A549 (cell line): ENCODE data around the gene SYNPR. TPM values are rescaled to one million over a fixed set of nuclear protein-coding genes. Genes with fewer than 3 reads are reported as not detected.

Experiments
- ATAC-seq, 2 experiments: fragments of 200-7000 bp in 1 of 2; fragments of >200 bp in 1 of 2; cut with Nextera tagmentation in 1 of 2; cut with Tn5 transposase in 1 of 2; 3 replicates each; pipeline versions ENCODE4 v1.8.0 to v1.9.1; 2018 to 2020; ENCODE audit warnings: mild to moderate bottlenecking in 1 of 2, moderate library complexity in 1 of 2
- CTCF ChIA-PET: fragments of 300-600 bp; sonication (Branson Sonifier 250); formaldehyde crosslinking; extraction: SDS; loops from one replicate; lab custom pipeline; 2021; ENCODE audit warnings: antibody characterized with exemption, inconsistent platforms; lab: Yijun Ruan, JAX
- POLR2A ChIA-PET: fragments of 350-600 bp; formaldehyde crosslinking; extraction: SDS; loops from one replicate; lab custom pipeline; 2021; ENCODE audit warnings: antibody characterized with exemption, inconsistent platforms; lab: Yijun Ruan, JAX
- DNase-seq, 2 experiments: peaks; one replicate each; pipeline versions ENCODE4 v3.0.0 to v3.0.0-alpha.2; 2011 to 2016; ENCODE audit warnings: low read depth in 1 of 2, low spot score in 1 of 2
- FAIRE-seq: peaks from 2 replicates; lab custom pipeline; 2011; peaks lifted over from hg19 to GRCh38; lab: Jason Lieb, UNC
- H3K27ac ChIP-seq, 2 experiments: fragments of >200 bp; sonication (Bioruptor Twin); formaldehyde crosslinking; 3 replicates each; pipeline ENCODE4 v1.5.1; 2016 to 2017
- H3K4me1 ChIP-seq: fragments of >200 bp; sonication (Bioruptor Twin); formaldehyde crosslinking; 3 replicates; pipeline ENCODE4 v1.6.1; 2016
- H3K4me2 ChIP-seq: fragments of >200 bp; sonication (Bioruptor Twin); formaldehyde crosslinking; 3 replicates; pipeline ENCODE4 v1.6.1; 2016
- H3K4me3 ChIP-seq: fragments of >200 bp; sonication (Bioruptor Twin); formaldehyde crosslinking; 3 replicates; pipeline ENCODE4 v1.5.1; 2016
- H3K9me3 ChIP-seq: fragments of >200 bp; sonication (Bioruptor Twin); formaldehyde crosslinking; 3 replicates; pipeline ENCODE4 v1.6.1; 2016
- CBX8 ChIP-seq: fragments of 200-600 bp; sonication (generic); IDR thresholded peaks from 2 replicates; pipeline ENCODE4 v1.6.1; 2016
- EHF ChIP-seq: fragments of 250-450 bp; sonication (Bioruptor Pico); IDR thresholded peaks from 2 replicates; pipeline ENCODE4 v1.5.0; 2020; ENCODE audit warnings: mild to moderate bottlenecking
- FOSL2 ChIP-seq, 2 experiments: fragments of 450-650 bp in 1 of 2; fragments of >200 bp in 1 of 2; sonication (Bioruptor Twin) in 1 of 2; formaldehyde crosslinking; IDR thresholded peaks; 2 replicates each; pipeline versions ENCODE4 v1.5.0 to v1.6.1; 2016 to 2020; ENCODE audit warnings: mild to moderate bottlenecking in 1 of 2, moderate library complexity in 1 of 2
- GATA3 ChIP-seq: IDR thresholded peaks from 2 replicates; pipeline ENCODE4 v1.6.1; 2012; ENCODE audit warnings: borderline replicate concordance
- HEYL ChIP-seq: fragments of 250-450 bp; sonication (Bioruptor Pico); IDR thresholded peaks from 2 replicates; pipeline ENCODE4 v1.8.0; 2021; ENCODE audit warnings: mild to moderate bottlenecking, moderate library complexity
- JUN ChIP-seq, 2 experiments: fragments of >200 bp; sonication (Bioruptor Twin); formaldehyde crosslinking; IDR thresholded peaks; 2 replicates in 1 of 2; 3 replicates in 1 of 2; pipeline ENCODE4 v1.6.1; 2016 to 2017
- JUNB ChIP-seq: fragments of >200 bp; sonication (Bioruptor Twin); formaldehyde crosslinking; IDR thresholded peaks from 2 replicates; pipeline ENCODE4 v1.6.1; 2016
- KDM5A ChIP-seq: fragments of 200-600 bp; sonication (generic); IDR thresholded peaks from 2 replicates; pipeline ENCODE4 v1.6.1; 2016; ENCODE audit warnings: antibody characterized with exemption, mild to moderate bottlenecking
- MAFK ChIP-seq: fragments of 450-650 bp; IDR thresholded peaks from 2 replicates; pipeline ENCODE4 v1.6.1; 2014; ENCODE audit not compliant: partially characterized antibody
- MAZ ChIP-seq: fragments of 150-350 bp; IDR thresholded peaks from 2 replicates; pipeline ENCODE4 v1.6.1; 2014; ENCODE audit warnings: antibody characterized with exemption, low read depth, low read length, borderline replicate concordance
- POLR2AphosphoS2 ChIP-seq: conservative IDR thresholded peaks from 2 replicates; pipeline ENCODE4 v1.6.1; 2012; ENCODE audit warnings: low read length, improper control_type of control experiment, inconsistent platforms
- RAD21 ChIP-seq, 2 experiments: fragments of >200 bp in 1 of 2; sonication (Bioruptor Twin) in 1 of 2; formaldehyde crosslinking in 1 of 2; IDR thresholded peaks in 1 of 2; conservative IDR thresholded peaks in 1 of 2; 2 replicates in 1 of 2; 3 replicates in 1 of 2; pipeline ENCODE4 v1.6.1; 2012 to 2018; ENCODE audit warnings: inconsistent platforms in 1 of 2
- SMC3 ChIP-seq: fragments of >200 bp; sonication (Bioruptor Twin); formaldehyde crosslinking; IDR thresholded peaks from 3 replicates; pipeline ENCODE4 v1.6.1; 2018; ENCODE audit warnings: inconsistent platforms
- SREBF2 ChIP-seq: fragments of 450-650 bp; IDR thresholded peaks from 2 replicates; pipeline ENCODE4 v1.6.1; 2014; ENCODE audit warnings: mild to moderate bottlenecking, moderate library complexity
- ZC3H11A ChIP-seq: fragments of 450-650 bp; IDR thresholded peaks from 2 replicates; pipeline ENCODE4 v1.6.1; 2014; ENCODE audit warnings: antibody characterized with exemption, mild to moderate bottlenecking
- ZSCAN20 ChIP-seq: fragments of 250-450 bp; sonication (Bioruptor Pico); IDR thresholded peaks from 2 replicates; pipeline ENCODE4 v1.8.0; 2022; ENCODE audit warnings: mild to moderate bottlenecking, moderate library complexity
- polyA plus RNA-seq, 4 experiments: library from polyadenylated mRNA; depleted of rRNA in 3 of 4; stranded (reverse); fragments of >200 nt; fragmentation: RNase III in 1 of 4; extraction: RNeasy Plus Mini Kit Qiagen cat#74134 plus additional on column Dnase treatment in 1 of 4; gene quantifications; 2 replicates in 3 of 4; 3 replicates in 1 of 4; pipeline ENCODE4 v1.2.3, GENCODE V29; 2011 to 2017
- TF ChIP-seq, protein P1 (sequence below): fragments of 200-600 bp; sonication (generic); IDR thresholded peaks from 2 replicates; pipeline ENCODE4 v1.6.1; 2016; ENCODE audit warnings: antibody characterized with exemption, mild to moderate bottlenecking, moderate library complexity
- TF ChIP-seq, protein P2 (sequence below): IDR thresholded peaks from 2 replicates; pipeline ENCODE4 v1.6.1; 2012
- TF ChIP-seq, protein P3 (sequence below): fragments of >200 bp; sonication (Bioruptor Twin); formaldehyde crosslinking; IDR thresholded peaks from 3 replicates; pipeline ENCODE4 v1.6.1; 2016
- TF ChIP-seq, protein P4 (sequence below): fragments of 250-450 bp; sonication (Bioruptor Pico); IDR thresholded peaks from 2 replicates; pipeline ENCODE4 v1.5.0; 2020; ENCODE audit warnings: low read depth, mild to moderate bottlenecking, moderate library complexity
- TF ChIP-seq, protein P5 (sequence below): fragments of >200 bp; sonication (Bioruptor Twin); formaldehyde crosslinking; IDR thresholded peaks from 2 replicates; pipeline ENCODE4 v1.6.1; 2016
- TF ChIP-seq, protein P6 (sequence below): IDR thresholded peaks from 2 replicates; pipeline ENCODE4 v1.6.1; 2012; ENCODE audit warnings: low read depth, borderline replicate concordance
- TF ChIP-seq, protein P7 (sequence below): fragments of 250-450 bp; sonication (Bioruptor Pico); IDR thresholded peaks from 2 replicates; pipeline ENCODE4 v1.5.0; 2021; ENCODE audit warnings: mild to moderate bottlenecking, moderate library complexity, borderline replicate concordance

Gene SYNPR
- polyA plus RNA-seq, 2 of the 4 experiments (the other 2 are of a cell fraction) = not detected

DNA sequence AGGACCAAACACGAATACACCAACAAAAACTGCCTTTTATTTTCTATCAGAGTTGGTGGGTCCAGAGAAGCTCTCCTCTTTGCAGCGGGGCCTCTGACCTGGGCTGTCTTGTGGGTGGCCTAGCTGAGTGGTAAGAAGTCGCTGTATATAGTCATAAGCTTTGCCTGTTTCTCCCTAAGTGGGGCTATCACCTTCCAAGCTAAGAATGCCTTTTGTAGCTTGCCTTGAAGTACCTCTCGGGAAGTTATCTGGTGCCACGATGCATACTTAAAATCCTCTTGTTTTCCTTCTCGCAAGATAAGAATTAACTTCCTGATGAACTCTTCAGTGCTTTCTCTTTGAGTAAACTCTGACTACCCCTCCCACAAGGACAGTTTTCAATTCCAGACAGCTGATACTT lies 178.8 kb downstream of the SYNPR start (continued):
- TF ChIP-seq, protein P1, sequence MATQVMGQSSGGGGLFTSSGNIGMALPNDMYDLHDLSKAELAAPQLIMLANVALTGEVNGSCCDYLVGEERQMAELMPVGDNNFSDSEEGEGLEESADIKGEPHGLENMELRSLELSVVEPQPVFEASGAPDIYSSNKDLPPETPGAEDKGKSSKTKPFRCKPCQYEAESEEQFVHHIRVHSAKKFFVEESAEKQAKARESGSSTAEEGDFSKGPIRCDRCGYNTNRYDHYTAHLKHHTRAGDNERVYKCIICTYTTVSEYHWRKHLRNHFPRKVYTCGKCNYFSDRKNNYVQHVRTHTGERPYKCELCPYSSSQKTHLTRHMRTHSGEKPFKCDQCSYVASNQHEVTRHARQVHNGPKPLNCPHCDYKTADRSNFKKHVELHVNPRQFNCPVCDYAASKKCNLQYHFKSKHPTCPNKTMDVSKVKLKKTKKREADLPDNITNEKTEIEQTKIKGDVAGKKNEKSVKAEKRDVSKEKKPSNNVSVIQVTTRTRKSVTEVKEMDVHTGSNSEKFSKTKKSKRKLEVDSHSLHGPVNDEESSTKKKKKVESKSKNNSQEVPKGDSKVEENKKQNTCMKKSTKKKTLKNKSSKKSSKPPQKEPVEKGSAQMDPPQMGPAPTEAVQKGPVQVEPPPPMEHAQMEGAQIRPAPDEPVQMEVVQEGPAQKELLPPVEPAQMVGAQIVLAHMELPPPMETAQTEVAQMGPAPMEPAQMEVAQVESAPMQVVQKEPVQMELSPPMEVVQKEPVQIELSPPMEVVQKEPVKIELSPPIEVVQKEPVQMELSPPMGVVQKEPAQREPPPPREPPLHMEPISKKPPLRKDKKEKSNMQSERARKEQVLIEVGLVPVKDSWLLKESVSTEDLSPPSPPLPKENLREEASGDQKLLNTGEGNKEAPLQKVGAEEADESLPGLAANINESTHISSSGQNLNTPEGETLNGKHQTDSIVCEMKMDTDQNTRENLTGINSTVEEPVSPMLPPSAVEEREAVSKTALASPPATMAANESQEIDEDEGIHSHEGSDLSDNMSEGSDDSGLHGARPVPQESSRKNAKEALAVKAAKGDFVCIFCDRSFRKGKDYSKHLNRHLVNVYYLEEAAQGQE = no peak
- TF ChIP-seq HEYL (CRISPR knock-in tag) = no peak
- no peak for TF ChIP-seq POLR2AphosphoS2
- TF ChIP-seq, protein P2, sequence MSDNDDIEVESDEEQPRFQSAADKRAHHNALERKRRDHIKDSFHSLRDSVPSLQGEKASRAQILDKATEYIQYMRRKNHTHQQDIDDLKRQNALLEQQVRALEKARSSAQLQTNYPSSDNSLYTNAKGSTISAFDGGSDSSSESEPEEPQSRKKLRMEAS = no peak
- no peak for TF ChIP-seq JUN (IDR thresholded peaks at IDR 0.05)

DNA sequence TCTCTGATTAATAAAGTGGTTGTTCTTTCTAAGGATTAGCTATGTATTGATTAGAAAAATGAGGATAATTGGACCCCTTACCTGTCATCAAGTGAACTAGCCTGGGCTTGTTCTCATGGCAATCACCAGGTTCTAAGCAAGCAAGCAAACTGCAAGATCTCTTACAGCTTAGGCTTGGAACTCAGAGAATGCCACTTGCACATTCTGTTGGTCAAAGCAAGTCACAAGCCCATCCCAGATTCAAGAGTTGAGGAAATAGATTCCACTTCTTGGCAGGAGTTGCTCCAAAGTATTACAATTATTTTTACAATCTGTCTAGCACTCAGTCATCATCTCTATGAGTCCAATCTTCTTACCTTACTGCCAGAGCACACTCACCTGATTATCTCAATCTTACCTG lies 180.3 kb downstream of the SYNPR start:
- H3K4me1 ChIP-seq = no peaks in the 10 kb centered on the region
- FAIRE-seq = no peak
- no peak overlapping the region for H3K4me3 ChIP-seq
- H3K4me2 ChIP-seq = no peak overlapping the region
- no peaks in the 10 kb centered on the region for H3K9me3 ChIP-seq
- DNase-seq = no peak
- H3K27ac ChIP-seq = no peak overlapping the region
- no peak for ATAC-seq
- ChIA-PET CTCF (no interaction called here), POLR2A (no interaction called here)
- no peak for TF ChIP-seq EHF (CRISPR knock-in tag)
- TF ChIP-seq, protein P3, sequence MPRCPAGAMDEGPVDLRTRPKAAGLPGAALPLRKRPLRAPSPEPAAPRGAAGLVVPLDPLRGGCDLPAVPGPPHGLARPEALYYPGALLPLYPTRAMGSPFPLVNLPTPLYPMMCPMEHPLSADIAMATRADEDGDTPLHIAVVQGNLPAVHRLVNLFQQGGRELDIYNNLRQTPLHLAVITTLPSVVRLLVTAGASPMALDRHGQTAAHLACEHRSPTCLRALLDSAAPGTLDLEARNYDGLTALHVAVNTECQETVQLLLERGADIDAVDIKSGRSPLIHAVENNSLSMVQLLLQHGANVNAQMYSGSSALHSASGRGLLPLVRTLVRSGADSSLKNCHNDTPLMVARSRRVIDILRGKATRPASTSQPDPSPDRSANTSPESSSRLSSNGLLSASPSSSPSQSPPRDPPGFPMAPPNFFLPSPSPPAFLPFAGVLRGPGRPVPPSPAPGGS = no peak
- TF ChIP-seq, protein P4, sequence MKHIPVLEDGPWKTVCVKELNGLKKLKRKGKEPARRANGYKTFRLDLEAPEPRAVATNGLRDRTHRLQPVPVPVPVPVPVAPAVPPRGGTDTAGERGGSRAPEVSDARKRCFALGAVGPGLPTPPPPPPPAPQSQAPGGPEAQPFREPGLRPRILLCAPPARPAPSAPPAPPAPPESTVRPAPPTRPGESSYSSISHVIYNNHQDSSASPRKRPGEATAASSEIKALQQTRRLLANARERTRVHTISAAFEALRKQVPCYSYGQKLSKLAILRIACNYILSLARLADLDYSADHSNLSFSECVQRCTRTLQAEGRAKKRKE (CRISPR knock-in tag) = no peak
- TF ChIP-seq CBX8 = no peak
- no peak for TF ChIP-seq GATA3
- TF ChIP-seq, protein P5, sequence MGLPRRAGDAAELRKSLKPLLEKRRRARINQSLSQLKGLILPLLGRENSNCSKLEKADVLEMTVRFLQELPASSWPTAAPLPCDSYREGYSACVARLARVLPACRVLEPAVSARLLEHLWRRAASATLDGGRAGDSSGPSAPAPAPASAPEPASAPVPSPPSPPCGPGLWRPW = no peak
- TF ChIP-seq, protein P6, sequence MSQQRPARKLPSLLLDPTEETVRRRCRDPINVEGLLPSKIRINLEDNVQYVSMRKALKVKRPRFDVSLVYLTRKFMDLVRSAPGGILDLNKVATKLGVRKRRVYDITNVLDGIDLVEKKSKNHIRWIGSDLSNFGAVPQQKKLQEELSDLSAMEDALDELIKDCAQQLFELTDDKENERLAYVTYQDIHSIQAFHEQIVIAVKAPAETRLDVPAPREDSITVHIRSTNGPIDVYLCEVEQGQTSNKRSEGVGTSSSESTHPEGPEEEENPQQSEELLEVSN = no peak
- TF ChIP-seq SREBF2 = no peak
- TF ChIP-seq MAFK = no peak
- no peak for TF ChIP-seq HEYL (CRISPR knock-in tag)
- TF ChIP-seq, protein P7, sequence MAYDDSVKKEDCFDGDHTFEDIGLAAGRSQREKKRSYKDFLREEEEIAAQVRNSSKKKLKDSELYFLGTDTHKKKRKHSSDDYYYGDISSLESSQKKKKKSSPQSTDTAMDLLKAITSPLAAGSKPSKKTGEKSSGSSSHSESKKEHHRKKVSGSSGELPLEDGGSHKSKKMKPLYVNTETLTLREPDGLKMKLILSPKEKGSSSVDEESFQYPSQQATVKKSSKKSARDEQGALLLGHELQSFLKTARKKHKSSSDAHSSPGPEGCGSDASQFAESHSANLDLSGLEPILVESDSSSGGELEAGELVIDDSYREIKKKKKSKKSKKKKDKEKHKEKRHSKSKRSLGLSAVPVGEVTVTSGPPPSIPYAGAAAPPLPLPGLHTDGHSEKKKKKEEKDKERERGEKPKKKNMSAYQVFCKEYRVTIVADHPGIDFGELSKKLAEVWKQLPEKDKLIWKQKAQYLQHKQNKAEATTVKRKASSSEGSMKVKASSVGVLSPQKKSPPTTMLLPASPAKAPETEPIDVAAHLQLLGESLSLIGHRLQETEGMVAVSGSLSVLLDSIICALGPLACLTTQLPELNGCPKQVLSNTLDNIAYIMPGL (CRISPR knock-in tag) = no peak
- TF ChIP-seq SMC3 = no peak
- no peak for TF ChIP-seq ZC3H11A
- no peak for TF ChIP-seq KDM5A
- TF ChIP-seq MAZ = no peak
- TF ChIP-seq RAD21 (conservative IDR thresholded peaks at IDR 0.05 in 1 of 2, IDR thresholded peaks at IDR 0.05 in 1 of 2) = no peak
- no peak for TF ChIP-seq FOSL2 (IDR thresholded peaks at IDR 0.05)
- TF ChIP-seq FOSL2 (CRISPR knock-in tag; IDR thresholded peaks at IDR 0.05) = no peak
- no peak for TF ChIP-seq JUNB
- TF ChIP-seq ZSCAN20 (CRISPR knock-in tag) = no peak
- TF ChIP-seq, all 56 proteins: peak for 0
